GM12878 (cell line): ENCODE results near the gene STARD10. TPM values are rescaled to one million over a fixed set of nuclear protein-coding genes. Genes with fewer than 3 reads are reported as not detected.

Experiments used
- ATAC-seq: fragments of 200-7000 bp; cut with Tn5 transposase; 3 replicates; pipeline ENCODE4 v1.9.1; 2020; ENCODE audit warnings: mild to moderate bottlenecking, moderate library complexity
- BruUV-seq: library from RNA; stranded (reverse); fragments of 400-500 nt; replicated peaks from 2 replicates; lab custom pipeline; 2021; lab: Mats Ljungman, UMichigan
- CTCF ChIA-PET: fragments of 300-600 bp; sonication (Branson Sonifier 250); formaldehyde crosslinking; extraction: SDS; loops from one replicate; lab custom pipeline; 2021; ENCODE audit warnings: inconsistent platforms; lab: Yijun Ruan, JAX
- POLR2A ChIA-PET: fragments of 350-600 bp; formaldehyde crosslinking; extraction: SDS; loops from one replicate; lab custom pipeline; 2021; ENCODE audit warnings: inconsistent platforms; lab: Charles Lee
- RAD21 ChIA-PET: fragments of 300-600 bp; sonication (Branson Sonifier 250); formaldehyde crosslinking; loops from one replicate; lab custom pipeline; 2023; ENCODE audit warnings: antibody characterized with exemption; ENCODE audit not compliant: unreplicated experiment; lab: Charles Lee
- SMC1A ChIA-PET: fragments of 300-600 bp; sonication (Branson Sonifier 250); formaldehyde crosslinking; loops from one replicate; lab custom pipeline; 2023; ENCODE audit not compliant: unreplicated experiment, uncharacterized antibody; lab: Charles Lee
- DNase-seq: peaks from one replicate; pipeline ENCODE4 v3.0.0-alpha.2; 2011; ENCODE audit warnings: low read depth, low spot score
- FAIRE-seq: peaks from 3 replicates; lab custom pipeline; 2011; peaks lifted over from hg19 to GRCh38; lab: Jason Lieb, UNC
- H2AFZ ChIP-seq: 2 replicates; pipeline ENCODE4 v1.6.0; 2011; ENCODE audit warnings: low read depth, low read length, control low read depth; ENCODE audit not compliant: control insufficient read depth
- H3K27ac ChIP-seq: 2 replicates; pipeline ENCODE4 v1.5.1; 2011; ENCODE audit warnings: control low read depth; ENCODE audit not compliant: control insufficient read depth, insufficient read depth
- H3K27me3 ChIP-seq, 2 experiments: replicated peaks in 1 of 2; 2 replicates each; pipeline versions ENCODE4 v1.6.0 to v1.6.1; 2011; ENCODE audit warnings: low read length in 1 of 2; ENCODE audit not compliant: control insufficient read depth in 2 of 2, insufficient read depth in 2 of 2
- H3K36me3 ChIP-seq, 2 experiments: 2 replicates each; pipeline ENCODE4 v1.5.1; 2011; ENCODE audit warnings: low read length in 1 of 2; ENCODE audit not compliant: control insufficient read depth in 2 of 2, insufficient read depth in 2 of 2
- H3K4me1 ChIP-seq: 2 replicates; pipeline ENCODE4 v1.6.1; 2011; ENCODE audit warnings: mild to moderate bottlenecking, low read length, moderate library complexity, mixed read lengths; ENCODE audit not compliant: control insufficient read depth, insufficient read depth
- H3K4me2 ChIP-seq: 2 replicates; pipeline ENCODE4 v1.6.0; 2011; ENCODE audit warnings: control low read depth; ENCODE audit not compliant: control insufficient read depth, insufficient read depth
- H3K4me3 ChIP-seq: fragments of 200-600 bp; sonication (generic); 2 replicates; pipeline ENCODE4 v1.5.1; 2016
- H3K79me2 ChIP-seq: 2 replicates; pipeline ENCODE4 v1.6.0; 2011; ENCODE audit warnings: low read length; ENCODE audit not compliant: control insufficient read depth, insufficient read depth
- H3K9ac ChIP-seq: 2 replicates; pipeline ENCODE4 v1.8.0; 2011; ENCODE audit warnings: low read length, control low read depth, mixed read lengths; ENCODE audit not compliant: control insufficient read depth, insufficient read depth
- H3K9me3 ChIP-seq: replicated peaks from 3 replicates; pipeline ENCODE4 v1.5.1; 2011; ENCODE audit warnings: mild to moderate bottlenecking, low read length; ENCODE audit not compliant: control insufficient read depth, insufficient read depth
- H4K20me1 ChIP-seq: 2 replicates; pipeline ENCODE4 v1.6.0; 2011; ENCODE audit not compliant: control insufficient read depth, insufficient read depth
- BHLHE40 ChIP-seq, 2 experiments: fragments of 450-650 bp in 1 of 2; IDR thresholded peaks; 2 replicates each; pipeline ENCODE4 v1.6.1; 2011 to 2017; ENCODE audit warnings: low read depth in 2 of 2, borderline replicate concordance in 1 of 2, improper control_type of control experiment in 1 of 2, low read length in 1 of 2, mild to moderate bottlenecking in 1 of 2
- CUX1 ChIP-seq: IDR thresholded peaks from 2 replicates; pipeline ENCODE4 v1.6.1; 2012; ENCODE audit warnings: improper control_type of control experiment, low read depth, low read length; ENCODE audit not compliant: insufficient replicate concordance
- HCFC1 ChIP-seq: fragments of 150-350 bp; IDR thresholded peaks from 2 replicates; pipeline ENCODE4 v1.6.1; 2014; ENCODE audit warnings: low read length
- IKZF1 ChIP-seq: fragments of 450-650 bp; conservative IDR thresholded peaks from 2 replicates; pipeline ENCODE4 v1.6.1; 2017; ENCODE audit warnings: antibody characterized with exemption, mild to moderate bottlenecking
- MEF2A ChIP-seq: IDR thresholded peaks from 2 replicates; pipeline ENCODE4 v1.6.1; 2011; ENCODE audit warnings: low read depth, mild to moderate bottlenecking, low read length, moderate library complexity; ENCODE audit not compliant: insufficient read depth
- RCOR1 ChIP-seq: conservative IDR thresholded peaks from 2 replicates; pipeline ENCODE4 v1.6.1; 2012; ENCODE audit warnings: low read depth, low read length, improper control_type of control experiment
- ZBED1 ChIP-seq: IDR thresholded peaks from 2 replicates; pipeline ENCODE4 v1.6.1; 2016; ENCODE audit warnings: borderline replicate concordance
- ZNF274 ChIP-seq: IDR thresholded peaks from one replicate; pipeline ENCODE4 v1.8.0; 2011; ENCODE audit not compliant: insufficient read length, insufficient read depth
- WGBS: methylation state at CpG from one replicate; pipeline ENCODE4 v1.1.6; 2016; ENCODE audit warnings: low lambda C conversion rate; ENCODE audit not compliant: insufficient replicate concordance, insufficient coverage; ENCODE audit errors: missing lambda C conversion rate; 5-methylcytosine and 5-hydroxymethylcytosine counted together
- in situ Hi-C: fragments of 300-500 bp; cut with MboI; formaldehyde crosslinking; loops from 9 replicates; pipeline ENCODE4 v1.14.3; 2018; ENCODE audit warnings: mixed read lengths
- intact Hi-C: fragments of 100-400 bp; cut with micrococcal nuclease; formaldehyde crosslinking; loops from one replicate; pipeline ENCODE4 v1.14.2; 2022; ENCODE audit not compliant: unreplicated experiment
- polyA plus RNA-seq, 11 experiments: library from polyadenylated mRNA; depleted of rRNA in 4 of 11; unstranded in 6 of 11; stranded (reverse) in 5 of 11; fragments of >200 nt; fragmentation: Nextera tagmentation in 4 of 11; fragmentation: Illumina TruSeq in 1 of 11; extraction: Ambion mirVana in 4 of 11; extraction: Trizol in 1 of 11; gene quantifications; 1 replicate in 1 of 11; 2 replicates in 10 of 11; pipeline versions ENCODE4 v1.2.1 to v1.2.3, GENCODE V29; 2011 to 2016; ENCODE audit warnings: inconsistent platforms in 2 of 11, missing spikeins in 2 of 11, low read depth in 1 of 11
- total RNA-seq, 4 experiments: library from RNA; depleted of rRNA in 3 of 4; stranded (reverse); fragments of >200 nt in 3 of 4; fragmentation: Illumina TruSeq in 1 of 4; extraction: Trizol in 1 of 4; gene quantifications; 2 replicates each; pipeline versions ENCODE4 v1.2.1 to v1.2.3, GENCODE V29; 2013 to 2021

The STARD10 gene
- total and polyA plus RNA-seq, 10 of the 15 experiments (the other 5 are each of a cell fraction or from before 2014, with no cell fraction given): 0.15 to 43.2 (median 23.1) TPM

DNA sequence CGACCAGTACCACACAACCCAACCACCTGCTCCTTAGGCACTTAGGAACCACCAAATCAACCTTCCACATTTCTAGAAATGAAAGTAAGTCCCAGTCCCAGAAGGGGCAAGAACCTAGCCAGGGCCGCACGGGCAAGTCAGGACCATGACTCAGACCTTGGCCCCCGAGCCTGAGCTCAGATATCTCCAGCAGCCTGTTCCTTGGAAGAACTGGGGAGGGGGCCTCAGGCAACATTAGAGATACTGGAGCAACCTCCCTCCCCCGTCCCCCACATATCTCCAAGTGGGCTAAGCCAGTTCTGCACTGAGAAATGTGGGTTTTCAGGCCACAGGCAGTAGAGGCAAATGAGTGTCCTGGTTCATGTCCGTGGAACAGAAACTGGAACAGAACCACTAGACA is 49.4 kb downstream of the STARD10 start:
- ChIA-PET CTCF (interaction anchor here (2.8 kb wide), 1 partner anchor 50 kb away, joined by 11 read pairs; the partner anchor contains the start of gene STARD10), SMC1A (interaction anchor here (0.6 to 2.6 kb wide), 2 partner anchors 19 to 49 kb away, joined by 3 to 5 read pairs; no protein-coding TSS in a partner anchor), POLR2A (interaction anchor here (0.6 to 1.3 kb wide), 2 partner anchors 18 to 398 kb away, joined by 3 to 6 read pairs; partner anchors contain the start of gene FCHSD2), RAD21 (interaction anchor here (1.1 to 8.2 kb wide), 2 partner anchors 19 to 49 kb away, joined by 5 to 55 read pairs; partner anchors contain the start of gene STARD10)
- Histone ChIP-seq H3K27ac (peak overlapping the region; percentile 59), H3K9ac (peak overlapping the region; percentile 29; the same call in 1 of the 2 replicates), H3K4me1 (peaks cover 73% of the 10 kb centered on the region), H2AFZ (no peak overlapping the region), H4K20me1 (no peaks in the 10 kb centered on the region), H3K4me3 (peak overlapping the region; percentile 51; the same call in 1 of the 2 replicates), H3K79me2 (peaks cover 83% of the 10 kb centered on the region), H3K36me3 (peaks cover 0 to 3% of the 10 kb centered on the region in 2 experiments; a peak in 2 of 4 replicates), H3K4me2 (peak overlapping the region; percentile 84), H3K9me3 (no peaks in the 10 kb centered on the region), H3K27me3 (no peaks in the 10 kb centered on the region)
- FAIRE-seq (no peak), DNase-seq (no peak), ATAC-seq (no peak; the same call in 2 of the 3 replicates)
- WGBS: 2% methylated on average over 6 of the region's 6 CpGs
- in situ Hi-C loops: no loop called here
- intact Hi-C loops: loop anchor here (5.0 to 10.0 kb wide), 4 partner anchors 48 to 410 kb away; partner anchors contain the start of genes ATG16L2 and STARD10
- no TSS peak for BruUV-seq
- no peak for TF ChIP-seq CUX1
- TF ChIP-seq IKZF1: 0 out of 2 replicates have a peak, but pooled peaks have one; percentile 1
- TF ChIP-seq BHLHE40 (IDR thresholded peaks at IDR 0.05; ENCODE audit: borderline replicate concordance in 1 of 2, low read depth in 2 of 2, low read length in 1 of 2): 0 out of 4 replicates have a peak, but pooled peaks of 1 of the 2 experiments have one; percentile 14
- no peak for TF ChIP-seq ZBED1
- TF ChIP-seq RCOR1: no peak
- TF ChIP-seq MEF2A: no peak
- no peak for TF ChIP-seq ZNF274
- no peak for TF ChIP-seq HCFC1
